ENCODE measurements around the gene CASZ1.

The CASZ1 gene

GRCh38 chr1:10591010-10591409 lies 205.4 kb downstream of the CASZ1 start:
- DNase-seq, result no peak

- DNase-seq, result no peak
These were observed 207.4 kb downstream of the CASZ1 start for GRCh38 chr1:10589074-10589473.

GRCh38 chr1:10588640-10589039 lies 207.8 kb downstream of the CASZ1 start:
- no peak for DNase-seq
